Nephron (organoid): Measurements from ENCODE around the gene BMPR1A.
A peak's percentile ranks its signal among the peaks of the same experiment; 100 is the strongest.

Experiments used
- H3K27ac Mint-ChIP-seq, 3 experiments: 2 replicates each; pipeline ENCODE4 v1.8.0; 2020; ENCODE audit warnings: mixed read lengths in 3 of 3, mild to moderate bottlenecking in 2 of 3, moderate library complexity in 1 of 3
- H3K27me3 Mint-ChIP-seq: 2 replicates; pipeline ENCODE4 v1.8.0; 2021; ENCODE audit warnings: low read depth, mild to moderate bottlenecking, moderate library complexity, mixed read lengths
- H3K36me3 Mint-ChIP-seq: 2 replicates; pipeline ENCODE4 v1.8.0; 2020; ENCODE audit warnings: low read depth, mixed read lengths
- H3K4me1 Mint-ChIP-seq: 2 replicates; pipeline ENCODE4 v1.8.0; 2020; ENCODE audit warnings: mixed read lengths
- H3K4me3 Mint-ChIP-seq, 3 experiments: 2 replicates each; pipeline ENCODE4 v1.8.0; 2020; ENCODE audit warnings: mild to moderate bottlenecking in 3 of 3, mixed read lengths in 3 of 3, moderate library complexity in 2 of 3
- H3K9me3 Mint-ChIP-seq: 2 replicates; pipeline ENCODE4 v1.8.0; 2020; ENCODE audit warnings: mixed read lengths
- CTCF ChIP-seq, 3 experiments: fragments of 200-600 bp; sonication (generic); IDR thresholded peaks; one replicate each; pipeline ENCODE4 v1.5.0; 2021; ENCODE audit warnings: antibody characterized with exemption in 3 of 3; ENCODE audit not compliant: unreplicated experiment in 3 of 3

Gene BMPR1A

GRCh38 chr10:86942441-86943315 lies 186.3 kb downstream of the BMPR1A start:
- Mint-ChIP-seq H3K27ac (no peak overlapping the region), H3K4me3 (no peak overlapping the region), H3K4me1 (peaks cover 16% of the 10 kb centered on the region), H3K9me3 (no peaks in the 10 kb centered on the region), H3K27me3 (peaks cover 6% of the 10 kb centered on the region), H3K36me3 (no peaks in the 10 kb centered on the region)
- no peak for TF ChIP-seq CTCF (IDR thresholded peaks at IDR 0.05; ENCODE audit: unreplicated experiment in 3 of 3)

- Mint-ChIP-seq H3K9me3 (peaks cover 4% of the 10 kb centered on the region), H3K27ac (no peak overlapping the region), H3K27me3 (peaks cover 8% of the 10 kb centered on the region), H3K4me1 (peaks cover 16% of the 10 kb centered on the region), H3K36me3 (no peaks in the 10 kb centered on the region), H3K4me3 (no peak overlapping the region)
- no peak for TF ChIP-seq CTCF (IDR thresholded peaks at IDR 0.05; ENCODE audit: unreplicated experiment in 3 of 3)
Observed at GRCh38 chr10:86943316-86944030, 187.1 kb downstream of the BMPR1A start.

DNA sequence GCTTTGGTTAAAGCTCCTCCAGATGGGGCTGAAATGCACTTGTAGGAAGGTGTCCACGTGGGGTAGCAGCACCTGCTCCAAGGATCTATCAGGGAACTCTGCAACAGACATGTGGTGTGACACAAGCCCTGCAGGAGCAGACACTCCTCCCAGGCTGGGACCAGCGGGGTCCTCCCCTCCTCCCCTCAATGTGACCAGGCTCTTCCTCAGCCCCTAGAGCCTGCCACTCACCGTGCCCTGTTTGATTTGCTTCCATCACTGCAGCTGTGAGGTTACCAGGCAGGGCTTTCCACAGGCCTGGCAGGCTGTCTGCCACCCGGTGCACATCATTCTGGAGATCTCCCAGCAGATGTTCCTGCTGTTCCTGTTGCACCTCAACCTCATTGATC lies 187.6 kb downstream of the BMPR1A start:
- Mint-ChIP-seq H3K36me3 (no peaks in the 10 kb centered on the region), H3K9me3 (peaks cover 7% of the 10 kb centered on the region)

DNA sequence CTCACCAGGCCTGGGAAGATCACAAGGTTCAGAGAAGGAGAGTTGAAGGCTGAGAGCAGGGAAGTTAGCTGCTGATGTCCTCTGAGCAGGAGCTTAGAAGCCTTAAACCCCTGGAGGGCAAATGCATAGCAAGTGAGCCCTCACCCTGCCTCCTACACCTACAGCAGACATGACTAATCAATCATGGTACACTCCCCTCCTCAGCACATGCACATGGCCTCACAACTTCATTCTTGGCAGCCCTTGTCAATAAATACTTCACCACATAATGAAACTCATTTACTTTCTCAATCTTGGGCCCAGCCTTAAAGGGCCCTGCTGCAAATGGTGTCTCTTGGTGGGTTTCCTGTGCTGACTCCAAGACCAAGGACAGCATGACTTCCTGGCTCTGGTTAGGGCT lies 188.1 kb downstream of the BMPR1A start:
- H3K4me1 Mint-ChIP-seq, result peaks cover 15% of the 10 kb centered on the region
- no peak for TF ChIP-seq CTCF (IDR thresholded peaks at IDR 0.05; ENCODE audit: unreplicated experiment in 3 of 3)

More for the DNA sequence above, 187.6 kb downstream of the BMPR1A start:
- peak overlapping the region in 1 of 3 experiments; percentile 38 for H3K27ac Mint-ChIP-seq
- H3K4me1 Mint-ChIP-seq, result peaks cover 16% of the 10 kb centered on the region
- no peak overlapping the region for H3K4me3 Mint-ChIP-seq
- H3K27me3 Mint-ChIP-seq, result peaks cover 8% of the 10 kb centered on the region
- TF ChIP-seq CTCF (IDR thresholded peaks at IDR 0.05; ENCODE audit: unreplicated experiment in 3 of 3), result no peak

GRCh38 chr10:86944907-86945306 lies 188.5 kb downstream of the BMPR1A start:
- H3K4me1 Mint-ChIP-seq, result peaks cover 12% of the 10 kb centered on the region
- H3K4me3 Mint-ChIP-seq, result no peak overlapping the region
- peak overlapping the region in 1 of 3 experiments; percentile 38 for H3K27ac Mint-ChIP-seq
- H3K9me3 Mint-ChIP-seq, result peaks cover 7% of the 10 kb centered on the region
- no peaks in the 10 kb centered on the region for H3K36me3 Mint-ChIP-seq
- peaks cover 4% of the 10 kb centered on the region for H3K27me3 Mint-ChIP-seq
- TF ChIP-seq CTCF (IDR thresholded peaks at IDR 0.05; ENCODE audit: unreplicated experiment in 3 of 3), result no peak

More for the DNA sequence above, 188.1 kb downstream of the BMPR1A start:
- no peaks in the 10 kb centered on the region for H3K36me3 Mint-ChIP-seq
- H3K27ac Mint-ChIP-seq, result peak overlapping the region in 1 of 3 experiments; percentile 38
- peaks cover 7% of the 10 kb centered on the region for H3K27me3 Mint-ChIP-seq
- no peak overlapping the region for H3K4me3 Mint-ChIP-seq
- H3K9me3 Mint-ChIP-seq, result peaks cover 7% of the 10 kb centered on the region
